ENCODE data around the gene IKBIP. TPM values are rescaled to one million over a fixed set of nuclear protein-coding genes. Genes with fewer than 3 reads are reported as not detected.

The IKBIP gene
- total RNA-seq, 1 donor from 2014 or later: 28.5 TPM

GRCh38 chr12:98591209-98591608 is 53.4 kb downstream of the IKBIP start:
- H3K27me3 ChIP-seq (ENCODE audit: control insufficient read depth, insufficient read depth, low read length): no peaks in the 10 kb centered on the region
- no peak for TF ChIP-seq CTCF (IDR thresholded peaks at IDR 0.05; ENCODE audit: insufficient read depth, low read length, poor library complexity, severe bottlenecking)
- H3K4me3 ChIP-seq (ENCODE audit: low read depth, low read length): no peak overlapping the region
- no peak for DNase-seq (ENCODE audit: low read depth)
- no peaks in the 10 kb centered on the region for H3K36me3 ChIP-seq (ENCODE audit: control insufficient read depth, insufficient read depth, low read length)

- TF ChIP-seq CTCF (IDR thresholded peaks at IDR 0.05; ENCODE audit: insufficient read depth, low read length, poor library complexity, severe bottlenecking): no peak
- no peak overlapping the region for H3K4me3 ChIP-seq (ENCODE audit: low read depth, low read length)
- no peak for DNase-seq (ENCODE audit: low read depth)
- no peaks in the 10 kb centered on the region for H3K36me3 ChIP-seq (ENCODE audit: control insufficient read depth, insufficient read depth, low read length)
- H3K27me3 ChIP-seq (ENCODE audit: control insufficient read depth, insufficient read depth, low read length): no peaks in the 10 kb centered on the region
These were observed 57.5 kb downstream of the IKBIP start for GRCh38 chr12:98587084-98587483.

GRCh38 chr12:98582093-98582492 is 62.5 kb downstream of the IKBIP start:
- Histone ChIP-seq H3K27me3 (ENCODE audit: control insufficient read depth, insufficient read depth, low read length) (no peaks in the 10 kb centered on the region), H3K4me3 (ENCODE audit: low read depth, low read length) (no peak overlapping the region), H3K36me3 (ENCODE audit: control insufficient read depth, insufficient read depth, low read length) (no peaks in the 10 kb centered on the region)
- DNase-seq (ENCODE audit: low read depth): no peak
- no peak for TF ChIP-seq CTCF (IDR thresholded peaks at IDR 0.05; ENCODE audit: insufficient read depth, low read length, poor library complexity, severe bottlenecking)

- H3K36me3 ChIP-seq (ENCODE audit: control insufficient read depth, insufficient read depth, low read length): no peaks in the 10 kb centered on the region
- DNase-seq (ENCODE audit: low read depth): no peak
- no peak for TF ChIP-seq CTCF (IDR thresholded peaks at IDR 0.05; ENCODE audit: insufficient read depth, low read length, poor library complexity, severe bottlenecking)
- no peaks in the 10 kb centered on the region for H3K27me3 ChIP-seq (ENCODE audit: control insufficient read depth, insufficient read depth, low read length)
- no peak overlapping the region for H3K4me3 ChIP-seq (ENCODE audit: low read depth, low read length)
These were observed 63.5 kb downstream of the IKBIP start for GRCh38 chr12:98581101-98581500.

- no peak for TF ChIP-seq CTCF (IDR thresholded peaks at IDR 0.05; ENCODE audit: insufficient read depth, low read length, poor library complexity, severe bottlenecking)
These were observed 63.9 kb downstream of the IKBIP start for GRCh38 chr12:98580695-98581094.

GRCh38 chr12:98579835-98580234 is 64.8 kb downstream of the IKBIP start:
- H3K36me3 ChIP-seq (ENCODE audit: control insufficient read depth, insufficient read depth, low read length): no peaks in the 10 kb centered on the region
- TF ChIP-seq CTCF (IDR thresholded peaks at IDR 0.05; ENCODE audit: insufficient read depth, low read length, poor library complexity, severe bottlenecking): no peak
- DNase-seq (ENCODE audit: low read depth): no peak
- no peaks in the 10 kb centered on the region for H3K27me3 ChIP-seq (ENCODE audit: control insufficient read depth, insufficient read depth, low read length)
- no peak overlapping the region for H3K4me3 ChIP-seq (ENCODE audit: low read depth, low read length)

More at GRCh38 chr12:98580695-98581094, 63.9 kb downstream of the IKBIP start:
- H3K4me3 ChIP-seq (ENCODE audit: low read depth, low read length): no peak overlapping the region
- H3K27me3 ChIP-seq (ENCODE audit: control insufficient read depth, insufficient read depth, low read length): no peaks in the 10 kb centered on the region
- H3K36me3 ChIP-seq (ENCODE audit: control insufficient read depth, insufficient read depth, low read length): no peaks in the 10 kb centered on the region
- DNase-seq (ENCODE audit: low read depth): no peak
